Fibroblast of skin of back (primary cell): ENCODE measurements around the gene H2AZ1. TPM values are rescaled to one million over a fixed set of nuclear protein-coding genes. Genes with fewer than 3 reads are reported as not detected.
A peak's percentile ranks its signal among the peaks of the same experiment; 100 is the strongest.
"Not testable (repeated sequence)": the region's sequence is repeated elsewhere in the genome, so short reads cannot be mapped to it uniquely, and the experiment has no call there.

ENCODE experiments used
- DNase-seq: peaks from one replicate; pipeline ENCODE4 v3.0.0-alpha.2; 2013
- polyA plus RNA-seq, 2 experiments: library from polyadenylated mRNA; unstranded; fragments of 120-200 nt; gene quantifications; one replicate each; pipeline ENCODE4 v1.2.1, GENCODE V29; 2013; ENCODE audit not compliant: insufficient read length in 2 of 2

The H2AZ1 gene
- polyA plus RNA-seq (2013, experiment 1 of 2; ENCODE audit: insufficient read length) = 902 TPM
- polyA plus RNA-seq (2013, experiment 2 of 2; ENCODE audit: insufficient read length) = 181 TPM

DNA sequence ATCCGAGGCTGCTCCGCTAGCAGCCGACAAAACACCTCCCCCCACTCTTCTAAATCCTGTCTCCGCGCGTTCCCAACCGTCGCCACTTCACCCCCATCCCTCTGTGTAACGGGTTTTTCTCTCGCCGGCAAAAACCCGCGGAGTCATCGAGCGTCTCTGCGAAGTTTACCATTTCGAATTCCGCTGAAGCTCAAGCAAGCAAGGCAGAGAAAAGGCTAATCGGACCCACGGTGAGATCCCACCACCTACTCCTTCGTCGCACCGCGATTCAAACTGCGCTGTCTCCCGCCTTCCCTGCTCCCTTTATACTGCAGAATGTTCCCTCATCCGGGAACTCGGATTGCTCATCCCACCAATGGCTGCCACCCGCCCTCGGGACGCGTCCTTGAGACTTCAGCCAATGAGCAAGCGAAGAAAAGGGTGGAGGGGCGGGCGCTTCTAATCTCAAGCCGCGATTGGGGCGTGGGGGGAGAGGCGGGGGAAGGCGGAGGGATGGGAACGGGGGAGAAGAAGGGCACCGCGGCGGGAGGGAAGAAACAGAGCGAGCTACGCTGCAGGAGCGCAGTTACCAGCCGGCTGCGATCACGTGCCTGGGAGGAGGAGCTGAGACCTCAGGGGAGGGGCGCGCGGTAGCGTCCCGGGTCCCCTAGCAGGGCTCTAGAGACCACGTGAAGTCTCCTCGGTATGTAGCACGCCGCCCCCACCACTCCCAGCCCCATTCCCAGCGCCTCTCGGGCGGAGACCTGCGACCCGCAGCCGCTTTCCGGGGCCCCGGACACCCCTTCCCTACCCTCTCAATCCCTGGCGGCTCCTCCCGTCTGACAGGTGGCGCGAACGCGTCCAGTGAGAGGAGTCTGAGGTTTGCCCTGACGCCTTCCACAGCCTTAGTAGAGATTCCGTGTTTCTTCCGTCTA, at the start of gene H2AZ1:
TSS of gene H2AZ1 (minus strand) at position 277 of the 914 bp plus-strand sequence. CDS start at position 172, 105 bp downstream.
- peak; percentile 99 for DNase-seq

DNA sequence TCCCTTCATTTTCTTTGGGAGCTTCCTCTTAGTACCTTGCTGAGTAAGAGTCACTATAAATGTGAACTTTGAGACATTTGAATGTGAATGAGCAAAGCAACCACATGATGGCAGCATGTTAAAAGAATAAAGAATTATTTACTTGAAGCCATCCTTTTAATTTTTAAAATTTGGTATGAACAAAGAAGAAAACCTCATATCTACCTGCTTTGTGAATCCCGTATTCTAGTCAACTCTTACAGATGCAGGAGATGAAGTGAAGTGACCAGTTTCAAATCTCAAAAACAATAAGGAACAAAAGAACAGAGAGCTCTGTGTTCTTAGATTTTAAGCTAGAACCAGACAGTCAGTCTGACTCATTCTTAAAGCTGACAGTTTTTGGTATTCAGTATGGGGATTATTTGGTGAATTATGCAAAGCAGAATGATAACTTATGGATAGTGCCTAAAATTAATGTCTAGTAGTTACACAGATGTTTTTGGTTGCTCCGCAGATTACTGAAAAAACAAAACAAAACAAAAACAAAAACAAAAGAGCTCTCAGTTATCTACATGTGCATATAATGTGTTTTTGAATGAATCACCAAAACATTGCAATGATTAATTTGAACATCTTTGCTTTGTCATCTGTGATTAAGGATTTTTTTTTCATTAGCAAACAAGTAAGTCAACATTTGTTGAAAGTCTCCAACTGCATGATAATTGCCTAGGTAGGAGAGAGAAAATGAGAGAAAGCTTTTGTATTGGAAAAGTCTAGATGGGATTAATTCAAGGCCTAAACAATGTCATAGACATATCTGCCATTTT, 48.2 kb upstream of the H2AZ1 start:
- peak; percentile 43 for DNase-seq

DNA sequence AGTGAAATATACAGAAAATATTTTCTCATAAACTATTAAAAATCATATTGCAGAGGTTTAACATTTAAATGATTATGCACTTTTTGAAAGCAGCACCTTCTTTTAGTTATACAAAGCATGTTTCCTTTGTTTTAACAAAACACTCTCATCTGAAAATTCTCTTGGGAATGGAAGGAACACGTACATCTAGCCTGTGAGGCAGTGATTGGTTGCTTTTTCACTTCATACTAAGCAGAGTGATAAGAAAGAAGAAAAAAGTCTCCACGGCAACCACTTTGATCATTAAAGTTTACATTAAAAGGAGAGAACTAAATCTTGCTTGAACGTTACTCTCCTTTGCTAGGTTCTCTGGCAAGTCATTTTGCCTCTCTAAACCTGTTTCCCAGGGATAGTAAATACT, 41.7 kb upstream of the H2AZ1 start:
- no peak for DNase-seq

DNA sequence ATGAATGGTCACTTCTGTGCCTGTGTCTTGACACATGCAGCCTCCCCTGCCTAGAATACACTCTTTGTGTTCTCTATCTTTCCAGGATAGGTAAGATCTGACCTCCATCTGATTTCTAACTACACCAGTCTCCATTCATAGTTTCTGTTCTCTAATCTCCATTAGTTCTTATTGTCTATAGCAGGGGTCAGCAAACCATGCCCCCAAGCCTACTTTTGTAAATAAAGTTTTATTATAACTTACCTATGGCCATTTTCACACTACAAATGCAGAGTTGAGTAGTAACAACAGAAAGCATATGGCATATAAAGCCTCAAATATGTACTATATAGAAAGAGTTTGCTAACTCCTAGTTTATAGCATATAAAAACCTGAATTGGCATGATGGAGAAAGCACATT, 37.6 kb upstream of the H2AZ1 start:
- no peak for DNase-seq

DNA sequence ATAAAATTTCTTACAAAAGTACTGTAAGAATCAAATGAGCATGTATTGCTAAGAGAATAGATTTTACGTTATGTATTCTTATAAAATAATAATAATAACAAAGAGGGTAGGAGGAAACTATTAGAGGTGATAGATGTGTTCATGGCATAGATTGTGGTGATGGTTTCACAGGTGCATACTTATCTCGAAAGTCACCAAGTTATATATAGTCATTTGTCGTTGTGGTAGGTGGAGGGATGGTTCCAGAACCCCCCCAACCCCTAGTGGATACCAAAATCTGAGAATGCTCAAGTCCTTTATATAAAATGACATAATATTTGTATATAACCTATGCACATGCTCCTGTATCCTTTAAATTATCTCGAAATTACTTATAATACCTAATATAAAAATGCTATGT, 36.7 kb upstream of the H2AZ1 start:
- no peak for DNase-seq

DNA sequence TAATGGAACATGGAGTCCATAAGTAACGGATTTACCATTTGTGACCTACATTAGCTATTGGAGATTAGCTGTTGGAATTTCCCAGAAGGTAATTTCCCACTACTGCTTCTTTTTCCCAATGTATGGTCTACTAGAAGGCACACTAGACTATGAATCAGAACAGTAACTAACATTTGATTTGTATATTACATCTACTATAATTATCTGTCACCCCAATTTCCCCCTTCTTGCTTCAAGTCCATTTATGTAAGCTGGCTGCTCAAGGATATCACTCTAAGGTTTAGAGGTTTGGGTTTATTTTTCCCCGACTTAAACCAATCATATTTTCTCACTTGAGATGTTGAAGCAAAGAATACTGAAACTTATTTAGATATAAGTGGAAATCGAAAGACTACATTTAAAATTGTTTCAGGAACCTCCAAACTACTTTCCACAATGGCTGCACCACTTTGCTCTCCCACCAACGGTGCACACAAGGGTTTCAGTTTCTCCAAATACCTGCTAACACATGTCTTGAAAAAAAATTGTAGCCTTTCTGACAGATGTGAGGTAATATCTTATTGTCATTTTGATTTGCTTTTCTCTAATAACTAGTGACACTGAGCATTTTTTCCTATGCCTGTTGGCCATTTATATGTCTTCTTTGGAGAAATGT, 33.3 kb upstream of the H2AZ1 start:
- DNase-seq = no peak

DNA sequence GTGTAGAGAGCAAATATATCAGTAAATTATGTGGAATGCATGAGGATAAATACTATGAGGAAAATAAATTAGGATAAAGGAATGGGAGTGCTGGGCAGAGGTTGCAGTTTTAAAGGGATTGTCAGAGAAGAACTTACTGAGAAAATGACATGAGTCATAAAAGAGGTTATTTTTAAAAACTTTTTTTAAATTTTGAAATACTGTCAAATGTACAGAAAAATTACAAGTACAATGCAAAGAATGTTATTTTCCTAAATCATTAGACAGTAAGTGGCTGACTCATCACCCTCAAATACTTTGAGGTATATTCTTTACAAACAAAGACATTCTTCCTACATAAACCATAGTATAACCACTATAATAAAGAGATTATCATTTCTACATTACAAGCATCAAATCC, 29.8 kb upstream of the H2AZ1 start:
- peak; percentile 87 for DNase-seq

DNA sequence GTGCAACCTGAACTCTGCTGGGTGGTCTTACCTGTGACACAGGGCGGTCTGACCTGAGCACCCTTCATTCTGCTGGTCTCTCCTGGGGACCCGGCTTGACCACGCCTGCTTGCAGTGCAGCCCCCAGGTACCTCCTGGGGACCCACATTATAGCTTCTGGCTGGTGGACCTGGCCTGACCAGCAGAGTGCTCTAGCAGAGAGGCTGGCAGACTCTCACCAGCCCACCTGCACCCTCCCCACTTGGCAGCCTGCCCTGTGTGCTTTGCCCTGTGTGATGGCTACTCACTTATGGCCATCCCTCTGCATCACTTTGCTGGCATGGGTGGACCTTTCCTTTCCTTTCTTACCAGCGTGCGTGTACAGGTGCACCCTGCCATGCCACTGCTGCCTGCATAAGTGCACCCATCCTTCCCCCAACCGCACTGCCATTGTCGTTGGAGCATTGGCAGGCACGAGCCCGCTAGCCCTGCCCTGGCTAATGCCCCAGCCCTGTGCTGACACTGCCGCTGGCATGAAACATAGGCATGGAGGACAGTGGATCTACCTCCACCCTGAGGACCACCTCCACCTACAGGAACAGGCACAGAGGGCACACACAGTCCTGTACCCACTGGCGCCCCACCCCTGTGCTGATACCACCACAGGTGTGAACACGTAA, 21.5 kb upstream of the H2AZ1 start:
- DNase-seq = no peak

DNA sequence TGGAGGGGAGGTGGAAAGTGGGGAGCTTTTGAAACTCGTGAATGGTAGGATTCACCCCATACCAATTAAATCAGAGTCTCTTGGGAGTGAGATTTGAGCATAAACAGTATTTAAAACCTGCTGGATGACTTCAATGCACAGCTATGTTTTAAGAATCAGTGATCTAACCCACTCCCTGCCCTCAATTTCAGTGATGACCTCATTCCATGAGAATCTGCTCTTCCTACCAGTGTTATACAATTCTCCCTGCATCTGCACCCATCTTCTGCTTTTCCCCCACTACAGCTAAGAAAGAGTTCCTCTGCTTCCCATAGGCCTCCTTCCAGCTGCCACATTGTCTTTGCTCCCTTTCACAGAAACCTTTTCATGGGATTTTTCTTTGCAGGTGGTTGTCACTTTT, 18.3 kb upstream of the H2AZ1 start:
- peak; percentile 90 for DNase-seq

DNA sequence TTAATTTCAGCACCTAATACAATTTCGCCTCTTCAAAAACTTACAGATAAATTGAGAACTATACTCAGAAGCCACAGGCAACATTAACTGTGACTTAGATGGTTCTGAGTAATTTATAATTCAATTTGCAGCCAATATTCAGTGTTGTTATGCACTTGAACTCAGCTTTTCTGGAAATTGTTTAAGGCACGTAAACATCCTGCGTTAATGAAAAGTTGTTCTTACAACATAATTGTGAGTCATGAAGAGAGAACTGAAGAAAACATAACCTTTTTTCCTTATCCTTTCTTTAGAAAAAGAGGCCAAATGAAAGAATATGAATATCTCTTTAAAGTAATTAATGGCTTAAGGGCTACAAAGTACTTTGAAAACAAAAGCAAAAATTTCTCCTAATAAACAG, 16.6 kb upstream of the H2AZ1 start:
- DNase-seq = no peak

DNA sequence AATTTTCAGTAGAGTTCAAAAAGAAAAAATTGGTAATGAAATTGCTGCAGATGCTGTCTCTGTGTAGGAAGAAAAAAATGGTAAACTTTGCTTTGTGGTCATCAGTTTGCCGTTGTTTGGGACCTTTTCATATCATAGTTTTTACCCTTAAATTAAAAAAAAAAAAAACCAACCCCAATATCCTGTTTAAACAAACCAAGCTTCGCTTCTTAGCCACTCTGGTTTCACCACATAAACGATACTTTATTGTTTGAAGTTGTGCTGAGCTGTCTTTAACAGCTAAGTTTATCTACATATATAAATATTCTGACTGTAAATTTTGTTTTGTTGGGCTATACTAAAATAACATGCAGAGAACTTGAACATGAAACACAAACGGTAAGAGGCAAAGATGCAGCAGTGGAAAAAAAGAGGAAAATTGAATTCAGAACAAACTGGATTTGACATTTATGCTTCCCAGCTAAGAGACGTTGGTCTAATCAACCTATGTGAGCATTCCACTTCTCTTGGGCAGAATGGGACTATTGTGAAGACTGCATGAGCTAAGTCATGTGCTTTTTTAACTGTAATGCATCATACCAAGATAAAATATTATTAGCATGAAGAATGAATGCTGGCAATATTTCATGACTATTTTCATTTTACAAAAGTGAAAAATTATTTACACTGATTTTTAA, 15.7 kb upstream of the H2AZ1 start:
- DNase-seq = no peak

DNA sequence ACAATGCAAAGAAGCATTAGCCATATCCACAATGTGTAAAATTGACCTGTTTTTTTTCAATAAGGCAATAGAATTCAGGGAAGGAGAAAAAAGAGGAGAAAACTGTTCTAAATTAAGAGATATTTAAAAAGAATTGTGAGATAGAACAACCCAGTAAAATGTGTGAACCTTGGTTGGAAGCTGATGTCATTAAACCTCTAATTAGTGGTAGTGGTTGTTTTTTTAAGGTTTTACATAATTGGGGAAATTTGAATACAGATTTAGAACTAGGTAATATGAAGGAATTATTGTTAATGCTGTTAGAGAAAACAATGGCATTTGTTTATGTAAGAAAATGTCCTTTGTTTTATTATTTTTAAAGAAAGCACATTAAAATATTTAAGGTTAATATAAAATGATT, 15.1 kb upstream of the H2AZ1 start:
- DNase-seq = no peak

DNA sequence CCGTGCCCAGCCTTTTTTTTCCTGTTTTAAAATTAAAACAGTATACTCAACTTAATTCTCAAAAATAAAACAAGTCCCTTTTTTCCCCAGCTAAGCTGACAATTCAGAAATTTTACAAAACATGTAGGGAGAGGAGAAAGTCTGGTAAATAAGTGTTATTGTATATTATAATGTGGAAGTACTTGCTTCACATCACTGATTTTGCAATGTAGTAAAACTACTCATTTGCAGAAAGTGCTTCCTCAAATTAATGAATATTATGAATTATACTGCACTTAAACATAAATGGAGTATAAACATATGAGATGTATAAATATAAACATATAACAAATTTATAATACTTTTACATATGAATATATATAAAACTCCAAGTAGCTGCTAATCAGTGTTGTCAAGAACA, 11.6 kb upstream of the H2AZ1 start:
- no peak for DNase-seq

DNA sequence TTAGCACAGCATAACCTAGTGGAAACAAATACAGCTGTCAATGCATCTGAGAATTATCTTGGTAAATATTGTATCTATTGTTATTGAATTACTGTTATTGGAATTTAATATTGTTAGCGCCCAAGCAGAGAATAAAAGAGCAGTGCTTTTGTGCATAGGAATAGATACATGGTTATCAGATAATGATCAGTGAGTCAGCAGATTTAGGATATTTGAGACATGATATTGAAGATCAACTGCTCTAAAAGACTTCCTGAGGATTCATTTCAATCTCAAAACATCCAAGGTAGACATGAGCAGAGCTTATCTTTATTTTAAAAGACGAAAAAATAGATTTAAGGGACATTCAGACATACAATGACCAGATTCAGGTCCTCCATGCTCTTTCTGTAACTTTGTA, 10.6 kb upstream of the H2AZ1 start:
- no peak for DNase-seq

DNA sequence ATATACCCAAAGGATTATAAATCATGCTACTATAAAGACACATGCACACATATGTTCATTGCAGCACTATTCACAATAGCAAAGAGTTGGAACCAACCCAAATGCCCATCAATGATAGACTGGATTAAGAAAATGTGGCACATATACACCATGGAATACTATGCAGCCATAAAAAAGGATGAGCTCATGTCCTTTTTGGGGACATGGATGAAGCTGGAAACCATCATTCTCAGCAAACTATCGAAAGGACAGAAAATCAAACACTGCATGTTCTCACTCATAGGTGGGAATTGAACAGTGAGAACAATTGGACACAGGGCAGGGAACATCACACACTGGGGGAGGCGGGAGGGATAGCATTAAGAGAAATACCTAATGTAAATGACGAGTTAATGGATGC, 8.1 kb upstream of the H2AZ1 start:
- not testable (repeated sequence) for DNase-seq

DNA sequence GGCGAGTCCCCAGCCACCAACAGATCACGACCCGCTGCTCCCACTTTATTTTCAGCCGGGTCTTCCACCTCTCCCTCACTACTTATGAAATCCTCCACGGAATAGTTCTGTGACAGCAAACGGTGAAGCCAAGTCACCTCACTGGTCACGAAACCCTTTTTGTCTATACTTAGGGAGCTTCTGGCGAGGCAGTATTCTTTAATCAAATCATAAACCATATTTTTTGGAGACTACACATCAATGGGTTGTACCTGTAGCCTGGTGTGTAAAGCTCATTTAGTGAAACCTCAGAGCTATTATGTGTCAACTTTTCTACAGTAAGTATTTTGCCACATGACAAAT, 809 bp upstream of the H2AZ1 start:
- no peak for DNase-seq

DNA sequence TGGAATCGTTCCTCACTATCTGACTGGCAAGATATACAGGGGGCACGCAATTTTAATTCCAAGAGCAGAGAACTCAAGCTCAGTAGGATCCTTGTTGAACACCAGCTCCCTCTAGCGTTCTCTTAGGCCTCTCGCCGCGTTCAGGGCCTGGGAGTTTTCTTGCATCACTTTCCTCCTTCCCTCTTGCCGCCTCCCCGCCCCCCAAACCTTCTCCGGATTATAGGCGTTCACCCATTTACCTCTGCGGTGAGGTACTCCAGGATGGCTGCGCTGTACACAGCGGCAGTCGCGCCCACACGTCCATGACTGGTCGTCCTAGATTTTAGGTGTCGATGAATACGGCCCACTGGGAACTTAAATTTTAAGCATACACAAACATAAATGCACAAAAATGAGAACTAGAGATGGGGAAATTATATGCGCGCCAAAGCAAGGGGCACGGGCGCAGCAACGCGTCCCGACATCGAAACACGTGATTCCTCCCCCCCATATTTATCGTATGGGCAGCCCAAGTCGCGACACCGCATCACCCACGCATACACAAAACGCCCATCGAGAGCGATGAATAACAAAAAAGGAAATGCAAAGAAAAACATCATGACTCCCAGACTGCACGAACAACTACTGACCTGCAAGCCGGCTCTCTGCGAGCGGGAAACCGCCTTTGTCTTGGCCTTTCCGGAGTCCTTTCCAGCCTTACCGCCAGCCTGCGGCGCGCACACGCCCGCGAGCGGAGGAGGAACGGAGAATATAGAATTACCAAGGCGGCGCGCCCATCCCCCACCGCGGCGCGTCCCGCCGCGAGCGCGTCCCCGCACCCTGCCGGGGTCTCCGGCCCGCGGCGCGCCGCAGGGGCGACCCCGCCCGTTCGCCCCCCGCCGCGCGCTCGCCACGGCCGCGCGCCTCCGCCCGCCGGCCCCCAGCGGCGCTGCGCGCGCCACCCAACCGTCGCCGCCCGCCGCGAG, 759 bp downstream of the H2AZ1 start:
- DNase-seq = peak; percentile 94

DNA sequence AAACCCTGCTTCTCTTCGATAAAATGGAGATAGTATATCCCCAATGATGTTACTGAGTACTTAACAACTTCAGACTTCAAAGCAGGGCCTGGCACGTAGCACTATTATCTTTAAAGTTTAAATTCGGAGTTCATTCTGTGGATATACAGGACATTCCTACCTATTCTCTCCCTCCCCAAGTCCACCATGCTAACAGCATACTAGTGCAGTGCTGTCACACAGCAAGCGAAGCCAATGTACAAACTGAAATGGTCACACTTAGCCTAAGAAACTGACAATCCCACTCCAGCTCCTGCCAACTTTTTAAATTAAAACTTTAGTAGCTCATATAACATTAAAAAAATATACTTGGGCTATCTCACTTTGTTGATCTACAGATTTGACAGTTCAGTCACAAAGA, 2.5 kb downstream of the H2AZ1 start:
- DNase-seq = no peak

DNA sequence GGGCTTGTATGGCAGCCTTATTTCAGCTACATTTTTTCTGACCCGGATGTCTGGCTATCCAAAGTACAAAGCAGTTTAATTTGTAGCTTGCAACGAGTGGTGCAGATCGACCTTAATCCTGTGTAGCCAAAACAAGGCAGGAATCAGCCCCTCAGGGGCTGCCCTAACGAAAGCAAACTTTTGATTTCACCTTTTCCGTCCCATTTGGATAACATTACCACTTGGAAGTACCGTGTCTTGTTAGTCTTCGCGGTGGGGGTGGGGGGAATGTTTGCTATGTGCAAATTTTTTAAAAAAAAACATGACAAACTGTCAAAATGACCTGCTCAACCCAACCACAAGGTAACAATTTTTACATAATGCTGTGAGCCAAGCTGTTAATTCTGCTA, 2.9 kb downstream of the H2AZ1 start:
- no peak for DNase-seq

DNA sequence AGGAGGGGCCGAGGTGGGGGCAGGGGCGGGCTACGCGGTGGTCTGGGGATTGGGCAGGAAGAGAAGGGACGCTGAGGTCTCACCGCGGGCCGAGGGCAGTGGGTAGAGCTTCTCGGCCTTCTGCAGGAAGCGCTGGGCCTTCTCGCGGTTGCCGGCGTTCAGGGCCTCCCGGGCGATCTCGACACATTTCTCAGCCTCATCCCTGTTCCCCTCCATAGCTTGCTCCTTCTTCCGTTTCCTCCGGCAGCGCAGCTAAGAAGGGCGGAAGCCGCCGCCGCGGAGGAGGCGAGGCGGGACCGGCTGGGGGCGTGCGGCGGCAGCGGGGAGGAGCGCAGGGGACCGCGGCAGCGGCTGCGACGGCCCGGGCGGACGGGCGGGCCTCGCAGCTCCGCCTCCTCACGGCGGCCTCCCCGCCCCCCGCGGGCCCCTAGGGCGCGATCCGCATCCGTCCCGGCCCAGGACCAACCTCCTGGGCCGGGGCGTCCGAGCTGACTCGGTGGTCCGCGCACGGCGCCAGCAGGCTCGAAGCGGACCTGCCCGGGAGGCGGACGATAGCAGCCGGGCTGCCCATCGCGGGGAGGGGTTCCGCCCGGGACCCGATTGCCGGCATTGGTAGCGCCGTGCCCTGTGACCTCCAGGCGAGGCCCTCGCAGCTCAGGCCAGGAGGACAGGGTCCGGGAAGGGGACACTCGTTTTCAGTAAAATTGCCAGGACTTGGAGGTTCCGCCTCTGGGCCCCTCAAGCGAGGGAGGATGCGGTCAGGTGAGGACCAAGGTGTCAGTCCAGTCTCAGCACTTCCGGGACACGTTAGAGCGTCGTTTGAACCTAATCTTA, 3.5 kb downstream of the H2AZ1 start, which contains the start of gene DNAJB14:
TSS of gene DNAJB14 (minus strand) at position 263 of the 834 bp plus-strand sequence. CDS start at position 216, 47 bp downstream.
- DNase-seq = peak; percentile 85
